GM19351 (cell line): ENCODE measurements around the gene RBMS3.

ENCODE experiments used
- ATAC-seq: cut with Tn5 transposase; IDR thresholded peaks from one replicate; pipeline ENCODE4 v1.9.1; 2021; ENCODE audit warnings: mild to moderate bottlenecking, moderate library complexity; ENCODE audit not compliant: unreplicated experiment

Gene RBMS3

GRCh38 chr3:29426302-29427226 is 145.7 kb downstream of the RBMS3 start:
- ATAC-seq = no peak

- ATAC-seq = no peak
Measured at GRCh38 chr3:29427266-29428103, 146.6 kb downstream of the RBMS3 start.

- no peak for ATAC-seq
Measured at GRCh38 chr3:29429055-29429679, 148.3 kb downstream of the RBMS3 start.

- ATAC-seq = no peak
Measured at GRCh38 chr3:29430558-29430971, 149.7 kb downstream of the RBMS3 start.

- ATAC-seq = no peak
Measured at GRCh38 chr3:29436612-29437323, 155.9 kb downstream of the RBMS3 start.

- ATAC-seq = no peak
Measured at GRCh38 chr3:29438580-29438979, 157.7 kb downstream of the RBMS3 start.

- ATAC-seq = no peak
Measured at GRCh38 chr3:29440413-29441305, 159.8 kb downstream of the RBMS3 start.

- ATAC-seq = no peak
Measured at GRCh38 chr3:29441422-29441821, 160.6 kb downstream of the RBMS3 start.

GRCh38 chr3:29447946-29448627 is 167.2 kb downstream of the RBMS3 start:
- ATAC-seq = no peak

GRCh38 chr3:29451920-29452319 is 171.0 kb downstream of the RBMS3 start:
- ATAC-seq = no peak

GRCh38 chr3:29452934-29453283 is 172.0 kb downstream of the RBMS3 start:
- ATAC-seq = no peak

GRCh38 chr3:29453284-29454001 is 172.6 kb downstream of the RBMS3 start:
- no peak for ATAC-seq

GRCh38 chr3:29454161-29454611 is 173.3 kb downstream of the RBMS3 start:
- no peak for ATAC-seq

GRCh38 chr3:29456901-29457300 is 176.0 kb downstream of the RBMS3 start:
- ATAC-seq = no peak

- ATAC-seq = no peak
Measured at GRCh38 chr3:29463304-29463703, 182.4 kb downstream of the RBMS3 start.

- ATAC-seq = no peak
Measured at GRCh38 chr3:29465836-29466235, 185.0 kb downstream of the RBMS3 start.

- no peak for ATAC-seq
Measured at GRCh38 chr3:29466442-29466841, 185.6 kb downstream of the RBMS3 start.

GRCh38 chr3:29468187-29468586 is 187.3 kb downstream of the RBMS3 start:
- ATAC-seq = no peak
